Measurements from ENCODE around the gene EMC9.

The EMC9 gene, protein sequence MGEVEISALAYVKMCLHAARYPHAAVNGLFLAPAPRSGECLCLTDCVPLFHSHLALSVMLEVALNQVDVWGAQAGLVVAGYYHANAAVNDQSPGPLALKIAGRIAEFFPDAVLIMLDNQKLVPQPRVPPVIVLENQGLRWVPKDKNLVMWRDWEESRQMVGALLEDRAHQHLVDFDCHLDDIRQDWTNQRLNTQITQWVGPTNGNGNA

DNA sequence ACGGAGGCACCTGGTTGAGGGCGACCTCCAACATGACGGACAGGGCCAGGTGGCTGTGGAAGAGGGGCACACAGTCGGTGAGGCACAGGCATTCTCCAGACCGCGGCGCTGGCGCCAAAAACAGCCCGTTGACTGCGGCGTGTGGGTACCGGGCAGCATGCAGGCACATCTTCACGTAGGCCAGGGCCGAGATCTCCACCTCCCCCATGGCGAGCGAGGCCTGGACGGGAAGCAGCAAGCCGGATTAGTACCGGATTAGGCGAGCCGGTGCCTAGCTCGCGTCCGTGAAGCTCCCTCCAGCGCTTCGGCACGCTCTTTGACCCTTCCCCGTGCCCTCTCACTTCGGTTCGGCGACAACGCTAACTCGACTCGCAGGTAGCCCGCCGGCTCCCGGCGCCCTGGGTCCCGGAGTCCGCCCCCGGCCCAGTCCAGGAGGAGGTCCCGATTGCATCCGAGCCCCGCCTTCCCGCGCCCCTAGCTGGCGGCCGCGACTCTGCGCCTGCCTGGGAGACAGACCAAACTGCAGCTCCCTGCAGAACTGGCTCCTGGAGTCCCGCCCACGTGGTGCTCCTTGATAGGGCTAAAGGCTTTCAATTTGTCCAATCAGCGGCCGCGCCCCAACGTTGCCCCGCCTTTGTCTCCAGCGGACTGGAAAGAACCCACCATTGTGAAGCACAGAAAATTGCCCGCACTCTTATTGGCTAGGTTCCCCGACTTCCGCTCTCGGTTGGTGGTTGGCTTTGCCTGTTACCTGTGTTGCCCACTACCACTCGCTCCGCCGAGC is at the start of gene EMC9:
EMC9 (minus strand) TSS at position 495 of the 784 bp plus-strand sequence; CDS start at position 208, 287 bp downstream.
- H3K4me3 ChIP-seq (replicated peaks in 1 of 2; ENCODE audit: low read depth in 2 of 2, low read length in 2 of 2) = peak within 1 kb of the TSS; percentile 80 to 94
- DNase-seq (ENCODE audit: low read depth in 2 of 2) = peak; percentile 99
- peak; percentile 55 for TF ChIP-seq CTCF (IDR thresholded peaks at IDR 0.05; ENCODE audit: low read depth, low read length)

DNA sequence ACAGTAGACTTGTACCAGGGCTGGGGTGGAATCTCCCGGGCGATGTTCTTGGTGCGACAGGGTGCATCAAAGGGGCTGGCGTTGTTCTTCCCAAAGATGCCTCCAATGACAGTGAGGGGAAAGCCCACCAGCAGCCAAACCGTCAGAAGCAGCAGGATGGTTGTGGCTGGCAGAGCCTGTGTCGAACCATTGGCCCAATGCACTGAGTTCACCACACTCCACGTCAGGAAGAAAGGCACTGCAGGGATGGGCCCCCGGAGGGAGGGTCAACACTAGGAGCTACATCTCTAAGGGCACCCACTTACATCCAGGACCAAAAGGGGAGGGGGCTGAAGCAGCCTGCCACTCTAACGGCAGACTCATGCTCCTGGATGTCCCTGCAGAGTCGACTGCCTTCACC is 49.0 kb upstream of the EMC9 start:
- TF ChIP-seq CTCF (IDR thresholded peaks at IDR 0.05; ENCODE audit: low read depth, low read length) = no peak
- DNase-seq (ENCODE audit: low read depth in 2 of 2) = no peak
- no peak overlapping the region for H3K4me3 ChIP-seq (replicated peaks in 1 of 2; ENCODE audit: low read depth in 2 of 2, low read length in 2 of 2)

DNA sequence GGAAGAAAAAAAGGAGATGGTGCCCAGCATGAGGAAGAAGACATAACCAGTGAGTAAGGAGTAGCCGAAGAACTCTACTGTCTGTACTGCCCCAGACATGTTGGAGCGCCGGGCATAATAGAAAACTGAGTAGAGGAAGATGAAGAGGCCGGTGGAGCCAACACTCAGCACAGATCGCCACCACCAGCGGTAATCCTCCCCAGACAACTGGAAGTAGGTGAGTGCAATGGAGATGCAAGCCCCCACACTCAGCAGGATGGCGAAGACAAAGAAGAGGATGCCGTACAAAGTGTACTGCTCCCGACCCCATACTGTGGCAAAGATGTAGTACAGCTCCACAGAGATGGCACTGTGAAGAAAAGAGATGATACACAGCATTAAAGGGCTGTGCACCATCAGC is 48.1 kb upstream of the EMC9 start:
- DNase-seq (ENCODE audit: low read depth in 2 of 2) = no peak
- TF ChIP-seq CTCF (IDR thresholded peaks at IDR 0.05; ENCODE audit: low read depth, low read length) = no peak
- no peak overlapping the region for H3K4me3 ChIP-seq (replicated peaks in 1 of 2; ENCODE audit: low read depth in 2 of 2, low read length in 2 of 2)

- TF ChIP-seq CTCF (IDR thresholded peaks at IDR 0.05; ENCODE audit: low read depth, low read length) = no peak
- no peak for DNase-seq (ENCODE audit: low read depth in 2 of 2)
- H3K4me3 ChIP-seq (replicated peaks in 1 of 2; ENCODE audit: low read depth in 2 of 2, low read length in 2 of 2) = peak overlapping the region in 1 of 2 donors; percentile 78
Observed at GRCh38 chr14:24189059-24189375, 47.6 kb upstream of the EMC9 start.

DNA sequence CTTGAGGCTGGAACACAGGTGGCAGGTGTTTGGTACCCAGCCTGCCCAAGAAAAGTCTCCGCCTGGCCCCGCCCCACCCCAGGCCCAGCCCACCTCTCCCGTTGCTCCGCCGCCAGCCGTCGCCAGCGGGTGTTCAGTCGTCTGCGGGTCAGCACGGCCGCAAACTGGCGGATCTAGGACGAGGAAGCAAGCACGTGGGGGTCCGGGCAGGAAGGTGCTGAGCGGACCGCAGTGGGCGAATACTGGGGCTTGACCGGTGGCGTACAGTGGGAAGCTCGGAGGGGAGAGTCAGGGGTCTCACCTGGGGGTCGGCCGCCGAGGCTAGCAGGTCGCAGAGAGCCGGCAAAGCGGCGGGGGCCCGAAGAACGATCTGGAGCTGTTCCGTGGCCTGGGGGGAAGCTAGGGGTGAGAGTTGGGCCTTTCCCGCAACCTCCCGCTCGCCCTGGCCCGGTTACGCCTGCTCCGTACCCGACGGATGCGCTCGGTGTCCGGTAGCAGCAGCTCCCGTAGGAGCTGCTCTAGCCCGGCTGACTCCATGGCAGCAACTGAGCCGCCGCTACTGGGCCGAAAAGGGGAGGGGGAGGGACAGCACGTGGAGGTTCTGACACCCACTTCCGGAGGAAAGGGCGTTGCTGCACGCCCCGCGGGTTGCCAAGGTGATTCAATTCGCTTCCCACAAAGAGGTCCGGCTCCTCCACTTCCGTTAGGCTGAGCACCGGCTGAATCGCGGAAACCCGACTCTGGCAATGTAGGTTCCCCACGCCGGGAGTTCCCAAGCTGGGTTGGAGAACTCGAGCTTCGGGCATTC is 47.1 kb upstream of the EMC9 start, which contains the start of gene IPO4:
IPO4 (minus strand) TSS at position 566 of the 808 bp plus-strand sequence; CDS start at position 537, 29 bp downstream.
- TF ChIP-seq CTCF (IDR thresholded peaks at IDR 0.05; ENCODE audit: low read depth, low read length) = no peak
- H3K4me3 ChIP-seq (replicated peaks in 1 of 2; ENCODE audit: low read depth in 2 of 2, low read length in 2 of 2) = peak within 1 kb of the TSS; percentile 77 to 78
- peak; percentile 98 to 99 for DNase-seq (ENCODE audit: low read depth in 2 of 2)

DNA sequence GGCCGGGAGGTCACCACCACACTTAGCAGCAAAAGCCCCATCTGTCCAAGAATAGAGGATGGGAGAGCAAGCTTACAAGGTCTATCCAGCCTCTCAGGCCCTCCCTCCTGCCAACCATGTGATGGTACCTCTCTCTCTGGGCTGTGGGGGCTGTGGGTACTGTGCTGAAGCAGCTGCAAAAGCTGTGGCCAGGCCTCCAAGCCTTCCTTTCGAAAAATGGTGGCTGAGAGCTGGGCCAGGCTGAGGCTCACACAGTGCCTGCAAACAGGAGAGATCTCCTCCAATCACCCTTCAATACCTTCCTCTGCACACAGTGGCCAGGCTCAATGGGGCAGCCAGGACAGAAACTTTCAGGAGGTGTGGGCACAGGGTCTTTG is 46.1 kb upstream of the EMC9 start:
- no peak for DNase-seq (ENCODE audit: low read depth in 2 of 2)
- TF ChIP-seq CTCF (IDR thresholded peaks at IDR 0.05; ENCODE audit: low read depth, low read length) = no peak
- peak overlapping the region in 1 of 2 donors; percentile 78 for H3K4me3 ChIP-seq (replicated peaks in 1 of 2; ENCODE audit: low read depth in 2 of 2, low read length in 2 of 2)
